Testis (tissue), 3 donors: ENCODE data around the gene BBS2. TPM values are rescaled to one million over a fixed set of nuclear protein-coding genes. Genes with fewer than 3 reads are reported as not detected.

ENCODE experiments used
- DNase-seq: peaks from one replicate; pipeline ENCODE4 v3.0.0-alpha.2; 2019
- H3K27ac ChIP-seq, 2 donors: fragments of 200-600 bp; sonication (generic); one replicate each; pipeline ENCODE4 v1.5.1; 2019
- H3K27me3 ChIP-seq: fragments of 200-600 bp; sonication (generic); one replicate; pipeline ENCODE4 v1.5.1; 2019
- H3K36me3 ChIP-seq: fragments of 200-600 bp; sonication (generic); one replicate; pipeline ENCODE4 v1.5.1; 2017; ENCODE audit warnings: low read depth; ENCODE audit errors: missing control alignments
- H3K4me1 ChIP-seq: fragments of 200-600 bp; sonication (generic); one replicate; pipeline ENCODE4 v1.5.1; 2019
- H3K4me3 ChIP-seq, 2 donors: fragments of 200-600 bp; sonication (generic); one replicate each; pipeline ENCODE4 v1.5.1; 2017 to 2019
- H3K9me3 ChIP-seq: fragments of 200-600 bp; sonication (generic); one replicate; pipeline ENCODE4 v1.5.1; 2017
- POLR2A ChIP-seq: fragments of 450-650 bp; IDR thresholded peaks from one replicate; pipeline ENCODE4 v1.6.1; 2017; ENCODE audit warnings: antibody characterized with exemption, mild to moderate bottlenecking, moderate library complexity
- WGBS, 2 donors: methylation state at CpG; one replicate each; pipeline ENCODE4 v1.1.5; 2018; 5-methylcytosine and 5-hydroxymethylcytosine counted together
- intact Hi-C: fragments of 100-400 bp; cut with DNase I; formaldehyde crosslinking; loops from one replicate; pipeline ENCODE4 v1.15.1; 2023; ENCODE audit warnings: low total_unique reads
- polyA plus RNA-seq: library from polyadenylated mRNA; stranded (reverse); fragments of 350-450 nt; fragmentation: Illumina TruSeq; extraction: RNeasy Lipid Tissue Mini Kit (QIAGEN cat#74804); gene quantifications from one replicate; pipeline ENCODE4 v1.2.3, GENCODE V29; 2014; ENCODE audit warnings: low read depth, low replicate concordance; ENCODE audit not compliant: insufficient read depth
- total RNA-seq, 2 donors: library from RNA; depleted of rRNA; stranded (reverse); fragments of >200 nt; gene quantifications; one replicate each; pipeline ENCODE4 v1.2.3, GENCODE V29; 2016
- TF ChIP-seq, protein P1 (sequence below), 3 experiments: fragments of 450-650 bp in 2 of 3; fragments of 200-600 bp in 1 of 3; sonication (generic) in 1 of 3; IDR thresholded peaks; one replicate each; pipeline ENCODE4 v1.5.1; 2016 to 2019; ENCODE audit warnings: antibody characterized with exemption in 3 of 3, mild to moderate bottlenecking in 2 of 3, moderate library complexity in 1 of 3

Gene BBS2
- total and polyA plus RNA-seq, 3 donors from 2014 or later, result 70.3 to 83.6 (median 79.8) TPM

DNA sequence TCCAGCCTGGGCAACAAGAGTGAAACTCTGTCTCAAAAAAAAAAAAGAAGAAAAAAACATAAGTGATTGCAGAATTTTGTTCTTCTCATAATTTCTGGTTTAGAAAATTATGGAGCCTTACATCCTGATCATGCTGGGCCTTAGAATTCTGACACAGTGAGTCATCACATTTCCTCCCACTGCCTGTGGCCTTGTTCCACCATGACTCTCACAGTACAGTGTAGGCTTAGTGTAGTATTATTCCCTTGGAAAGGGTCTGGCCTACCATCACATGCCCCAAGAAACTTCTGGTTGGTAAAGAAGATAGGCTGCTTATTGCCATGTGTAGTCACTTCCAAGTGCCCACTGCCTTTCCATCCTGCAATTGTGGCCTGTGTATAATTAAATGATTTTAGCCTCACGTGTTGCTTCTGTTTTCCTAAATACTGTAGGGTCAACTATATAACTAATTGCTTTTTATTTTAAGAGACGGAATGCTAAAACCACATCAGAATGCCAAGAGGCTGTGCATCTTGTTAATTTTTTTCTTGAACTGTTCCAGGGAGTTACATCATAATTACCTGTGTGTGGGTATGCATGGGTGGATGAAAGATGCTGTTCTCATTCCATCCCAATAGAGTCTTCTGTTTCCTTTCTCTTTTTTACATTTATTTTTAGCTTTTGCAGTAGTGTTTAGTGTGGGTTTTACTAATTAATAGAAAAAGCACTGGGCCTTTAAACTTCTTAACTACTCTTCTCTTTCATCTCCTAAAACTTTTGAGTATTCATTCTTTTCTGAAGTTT, 42.5 kb downstream of the BBS2 start:
- no peak overlapping the region for H3K27ac ChIP-seq
- H3K36me3 ChIP-seq, result no peaks in the 10 kb centered on the region
- H3K9me3 ChIP-seq, result no peaks in the 10 kb centered on the region
- intact Hi-C loops, result no loop called here
- H3K4me3 ChIP-seq, result no peak overlapping the region
- TF ChIP-seq, protein P1, sequence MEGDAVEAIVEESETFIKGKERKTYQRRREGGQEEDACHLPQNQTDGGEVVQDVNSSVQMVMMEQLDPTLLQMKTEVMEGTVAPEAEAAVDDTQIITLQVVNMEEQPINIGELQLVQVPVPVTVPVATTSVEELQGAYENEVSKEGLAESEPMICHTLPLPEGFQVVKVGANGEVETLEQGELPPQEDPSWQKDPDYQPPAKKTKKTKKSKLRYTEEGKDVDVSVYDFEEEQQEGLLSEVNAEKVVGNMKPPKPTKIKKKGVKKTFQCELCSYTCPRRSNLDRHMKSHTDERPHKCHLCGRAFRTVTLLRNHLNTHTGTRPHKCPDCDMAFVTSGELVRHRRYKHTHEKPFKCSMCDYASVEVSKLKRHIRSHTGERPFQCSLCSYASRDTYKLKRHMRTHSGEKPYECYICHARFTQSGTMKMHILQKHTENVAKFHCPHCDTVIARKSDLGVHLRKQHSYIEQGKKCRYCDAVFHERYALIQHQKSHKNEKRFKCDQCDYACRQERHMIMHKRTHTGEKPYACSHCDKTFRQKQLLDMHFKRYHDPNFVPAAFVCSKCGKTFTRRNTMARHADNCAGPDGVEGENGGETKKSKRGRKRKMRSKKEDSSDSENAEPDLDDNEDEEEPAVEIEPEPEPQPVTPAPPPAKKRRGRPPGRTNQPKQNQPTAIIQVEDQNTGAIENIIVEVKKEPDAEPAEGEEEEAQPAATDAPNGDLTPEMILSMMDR (IDR thresholded peaks at IDR 0.05), result no peak
- TF ChIP-seq POLR2A, result no peak
- H3K27me3 ChIP-seq, result no peaks in the 10 kb centered on the region
- DNase-seq, result no peak
- WGBS, 2 donors, result 90 to 94% methylated on average over 2 of the region's 2 CpGs
- H3K4me1 ChIP-seq, result no peaks in the 10 kb centered on the region

DNA sequence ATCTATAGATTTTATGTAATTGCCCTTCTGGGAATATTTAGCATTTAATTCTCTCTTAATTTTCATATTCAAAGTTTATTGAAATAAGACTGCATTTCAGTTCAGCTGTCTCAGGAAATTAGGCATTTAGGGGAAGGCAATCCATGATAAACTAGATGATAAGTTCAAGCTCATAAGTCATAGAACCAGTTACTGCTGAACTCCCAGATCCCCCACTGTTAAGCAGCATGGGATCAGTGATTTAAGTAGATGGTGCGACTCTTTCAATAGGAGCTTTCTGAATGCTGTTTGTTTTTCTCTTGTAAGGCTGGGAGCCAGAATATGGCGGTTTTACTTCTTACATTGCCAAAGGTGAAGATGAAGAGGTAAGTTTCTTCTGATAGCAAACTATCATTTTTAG, 44.6 kb downstream of the BBS2 start:
- no peaks in the 10 kb centered on the region for H3K9me3 ChIP-seq
- no peak overlapping the region for H3K27ac ChIP-seq
- no peak for DNase-seq
- intact Hi-C loops, result no loop called here
- TF ChIP-seq POLR2A, result no peak
- TF ChIP-seq, protein P1 (IDR thresholded peaks at IDR 0.05), result no peak
- no peak overlapping the region for H3K4me3 ChIP-seq
- no peaks in the 10 kb centered on the region for H3K4me1 ChIP-seq
- no peaks in the 10 kb centered on the region for H3K36me3 ChIP-seq
- 90 to 93% methylated on average over 2 of the region's 2 CpGs for WGBS, 2 donors
- H3K27me3 ChIP-seq, result no peaks in the 10 kb centered on the region

DNA sequence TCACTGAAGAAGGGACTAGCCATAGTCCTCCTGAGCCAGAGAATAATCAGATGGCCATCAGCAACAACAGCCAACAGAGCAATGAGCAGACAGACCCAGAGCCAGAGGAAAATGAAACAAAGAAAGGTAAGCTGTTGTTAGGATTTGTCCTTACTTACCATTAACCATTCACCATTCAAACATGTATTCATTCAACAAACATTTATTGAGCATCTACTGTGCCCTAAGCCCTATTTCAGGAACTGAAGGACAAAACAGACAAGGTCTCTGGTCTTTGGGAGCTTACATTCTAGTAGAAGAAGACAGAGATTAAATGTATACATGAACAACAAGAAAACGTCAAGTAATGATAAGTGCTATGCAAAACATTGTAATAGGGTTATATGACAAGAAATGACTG, 49.2 kb downstream of the BBS2 start:
- H3K36me3 ChIP-seq, result no peaks in the 10 kb centered on the region
- intact Hi-C loops, result no loop called here
- no peak for TF ChIP-seq POLR2A
- TF ChIP-seq, protein P1 (IDR thresholded peaks at IDR 0.05), result no peak
- no peak overlapping the region for H3K27ac ChIP-seq
- no peaks in the 10 kb centered on the region for H3K4me1 ChIP-seq
- 78 to 87% methylated on average over 1 of the region's 1 CpG for WGBS, 2 donors
- H3K27me3 ChIP-seq, result no peaks in the 10 kb centered on the region
- H3K4me3 ChIP-seq, result no peak overlapping the region
- no peak for DNase-seq
- no peaks in the 10 kb centered on the region for H3K9me3 ChIP-seq

DNA sequence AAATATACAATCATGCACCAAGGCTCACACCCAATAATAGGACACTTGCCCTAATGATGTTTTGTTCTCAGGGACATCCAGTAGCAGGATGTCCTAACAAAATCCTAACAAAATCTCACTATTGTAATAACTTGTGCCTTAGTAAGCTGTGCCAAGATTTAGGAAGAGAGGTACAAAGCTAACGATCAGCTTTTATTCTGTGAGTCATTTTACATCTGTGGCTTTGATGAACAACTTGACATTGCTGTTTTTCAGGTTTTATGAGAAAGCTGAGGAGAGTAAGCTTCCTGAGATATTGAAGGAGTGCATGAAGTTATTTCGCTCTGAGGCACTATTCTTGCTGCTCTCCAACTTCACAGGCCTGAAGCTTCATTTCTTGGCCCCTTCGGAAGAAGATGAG, 49.6 kb downstream of the BBS2 start:
- DNase-seq, result no peak
- H3K36me3 ChIP-seq, result no peaks in the 10 kb centered on the region
- no peak overlapping the region for H3K4me3 ChIP-seq
- H3K27ac ChIP-seq, result no peak overlapping the region
- no peaks in the 10 kb centered on the region for H3K27me3 ChIP-seq
- no peaks in the 10 kb centered on the region for H3K9me3 ChIP-seq
- TF ChIP-seq POLR2A, result no peak
- TF ChIP-seq, protein P1 (IDR thresholded peaks at IDR 0.05), result no peak
- WGBS, 2 donors, result 85 to 92% methylated on average over 3 of the region's 3 CpGs
- intact Hi-C loops, result no loop called here
- no peaks in the 10 kb centered on the region for H3K4me1 ChIP-seq

DNA sequence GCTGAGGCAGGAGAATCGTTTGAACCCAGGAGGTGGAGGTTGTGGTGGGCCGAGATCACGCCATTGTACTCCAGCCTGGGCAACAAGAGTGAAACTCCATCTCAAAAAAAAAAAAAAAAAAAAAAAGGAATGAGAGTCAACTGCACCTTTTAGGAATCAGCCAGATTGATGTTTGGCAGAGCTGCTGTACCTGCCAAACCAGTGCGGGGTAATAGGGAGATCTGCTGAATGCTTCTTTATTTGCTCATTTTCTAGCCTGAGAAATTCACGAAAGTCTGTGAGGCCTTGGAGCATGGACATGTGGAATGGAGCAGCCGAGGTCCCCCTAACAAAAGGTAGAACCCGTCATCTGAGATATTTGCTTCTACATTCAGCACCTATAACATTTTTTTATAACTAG, 50.1 kb downstream of the BBS2 start:
- H3K36me3 ChIP-seq, result no peaks in the 10 kb centered on the region
- 95 to 96% methylated on average over 7 of the region's 7 CpGs for WGBS, 2 donors
- intact Hi-C loops, result no loop called here

More for the DNA sequence above, 50.1 kb downstream of the BBS2 start:
- Histone ChIP-seq H3K4me3 (no peak overlapping the region), H3K9me3 (no peaks in the 10 kb centered on the region), H3K27me3 (no peaks in the 10 kb centered on the region), H3K27ac (no peak overlapping the region), H3K4me1 (no peaks in the 10 kb centered on the region)
- no peak for DNase-seq
- TF ChIP-seq POLR2A, result no peak
- TF ChIP-seq, protein P1 (IDR thresholded peaks at IDR 0.05), result no peak
